ENCODE data around the gene EYS. TPM values are rescaled to one million over a fixed set of nuclear protein-coding genes. Genes with fewer than 3 reads are reported as not detected.

EYS gene
- total and polyA plus RNA-seq, 2 of the 13 experiments (the other 11 are each of a cell fraction or from before 2014, with no cell fraction given): 0.04 to 0.07 TPM

DNA sequence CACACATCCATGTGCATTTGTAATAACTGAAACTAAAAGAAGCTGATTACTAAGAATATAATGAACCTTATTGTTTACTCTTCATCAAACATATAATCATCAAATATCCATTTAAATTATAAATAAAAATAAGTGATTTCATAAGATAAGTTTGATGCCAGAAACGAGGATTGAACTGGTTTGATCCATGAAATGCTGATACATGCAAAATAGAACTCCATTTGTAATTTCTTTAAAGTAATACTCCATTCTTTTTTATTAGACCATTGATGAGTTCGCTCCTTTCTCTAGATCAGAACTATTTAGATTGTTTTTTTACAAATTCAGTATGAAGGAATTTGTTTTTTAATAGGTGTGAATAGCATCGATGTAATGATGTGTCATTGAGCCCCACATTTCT lies 57.6 kb downstream of the EYS start:
- DNase-seq (ENCODE audit: low spot score) (no peak), ATAC-seq (no peak), FAIRE-seq (no peak)
- Histone ChIP-seq H3K79me2 (ENCODE audit: insufficient read depth, low read length) (no peaks in the 10 kb centered on the region), H3K4me1 (ENCODE audit: insufficient read depth, low read length) (no peaks in the 10 kb centered on the region), H2AFZ (ENCODE audit: low read length) (no peak overlapping the region), H3K27me3 (ENCODE audit: control insufficient read depth in 1 of 2, insufficient read depth in 2 of 2, low read length in 2 of 2) (no peaks in the 10 kb centered on the region), H3K4me2 (ENCODE audit: low read depth, low read length) (no peak overlapping the region), H3K9me3 (ENCODE audit: low read length) (no peaks in the 10 kb centered on the region), H4K20me1 (ENCODE audit: insufficient read depth, low read length) (no peaks in the 10 kb centered on the region), H3K27ac (ENCODE audit: extremely low read length, insufficient read depth, low read length) (no peak overlapping the region), H3K9ac (ENCODE audit: insufficient read depth, low read depth, low read length) (no peak overlapping the region), H3K36me3 (replicated peaks in 1 of 2; ENCODE audit: control insufficient read depth in 1 of 2, insufficient read depth in 2 of 2, low read length in 2 of 2) (no peaks in the 10 kb centered on the region), H3K4me3 (replicated peaks in 1 of 3; ENCODE audit: insufficient read depth in 1 of 3, low read depth in 2 of 3, low read length in 3 of 3) (no peak overlapping the region)
- 1% methylated on average over 3 of the region's 3 CpGs for WGBS (ENCODE audit: low lambda C conversion rate)
- TF ChIP-seq ZBTB34 (CRISPR knock-in tag; IDR thresholded peaks at IDR 0.05) (no peak), ZNF296 (CRISPR knock-in tag; conservative IDR thresholded peaks at IDR 0.05) (no peak), EZH2 (conservative IDR thresholded peaks at IDR 0.05; ENCODE audit: low read depth, low read length) (no peak), ZNF547 (CRISPR knock-in tag; IDR thresholded peaks at IDR 0.05) (no peak), MAFK (conservative IDR thresholded peaks at IDR 0.05 in 1 of 2, IDR thresholded peaks at IDR 0.05 in 1 of 2; ENCODE audit: low read length in 2 of 2) (peak; percentile 73 to 88; a peak in 3 of 4 replicates), MAFF (IDR thresholded peaks at IDR 0.05; ENCODE audit: low read depth, low read length) (peak; percentile 76), SP2 (CRISPR knock-in tag; IDR thresholded peaks at IDR 0.05) (no peak)
- in situ Hi-C loops (cut with HindIII; ENCODE audit: extremely low pct_ligation_motif_present, low pct_unique_long_range_greater_than_20kb): loop anchor here (25.0 kb wide), 2 partner anchors 613 to 838 kb away; no protein-coding TSS in a partner anchor
- ChIA-PET POLR2A (no interaction called here), CTCF (ENCODE audit: low intra/inter-chr PET ratio, low total read pairs) (no interaction called here)
- intact Hi-C loops (cut with micrococcal nuclease; ENCODE audit: unreplicated experiment): no loop called here
- BruUV-seq (replicated peaks): no TSS peak

GRCh38 chr6:65646544-65646943 lies 60.5 kb downstream of the EYS start:
- in situ Hi-C loops (cut with HindIII; ENCODE audit: extremely low pct_ligation_motif_present, low pct_unique_long_range_greater_than_20kb) (loop anchor here (25.0 kb wide), 2 partner anchors 616 to 841 kb away; no protein-coding TSS in a partner anchor), intact Hi-C loops (cut with micrococcal nuclease; ENCODE audit: unreplicated experiment) (no loop called here)
- H3K4me2 ChIP-seq (ENCODE audit: low read depth, low read length): no peak overlapping the region
- H3K9me3 ChIP-seq (ENCODE audit: low read length): no peaks in the 10 kb centered on the region
- no peaks in the 10 kb centered on the region for H3K27me3 ChIP-seq (ENCODE audit: control insufficient read depth in 1 of 2, insufficient read depth in 2 of 2, low read length in 2 of 2)
- WGBS (ENCODE audit: low lambda C conversion rate): 10% methylated on average over 3 of the region's 3 CpGs
- POLR2A ChIA-PET: no interaction called here
- H2AFZ ChIP-seq (ENCODE audit: low read length): no peak overlapping the region
- no peak overlapping the region for H3K4me3 ChIP-seq (replicated peaks in 1 of 3; ENCODE audit: insufficient read depth in 1 of 3, low read depth in 2 of 3, low read length in 3 of 3)
- ATAC-seq (no peak), FAIRE-seq (no peak), DNase-seq (ENCODE audit: low spot score) (no peak)
- CTCF ChIA-PET (ENCODE audit: low intra/inter-chr PET ratio, low total read pairs): no interaction called here
- no peaks in the 10 kb centered on the region for H3K36me3 ChIP-seq (replicated peaks in 1 of 2; ENCODE audit: control insufficient read depth in 1 of 2, insufficient read depth in 2 of 2, low read length in 2 of 2)
- H3K4me1 ChIP-seq (ENCODE audit: insufficient read depth, low read length): no peaks in the 10 kb centered on the region
- no peak overlapping the region for H3K27ac ChIP-seq (ENCODE audit: extremely low read length, insufficient read depth, low read length)
- TF ChIP-seq ZXDC (CRISPR knock-in tag; IDR thresholded peaks at IDR 0.05) (no peak), GATA4 (IDR thresholded peaks at IDR 0.05; ENCODE audit: borderline replicate concordance, low read depth) (no peak), NR3C1 (CRISPR knock-in tag; IDR thresholded peaks at IDR 0.05) (no peak), NFE2L2 (IDR thresholded peaks at IDR 0.05; ENCODE audit: low read length) (peak; percentile 58), HNF1B (CRISPR knock-in tag; IDR thresholded peaks at IDR 0.05) (no peak), MAFK (conservative IDR thresholded peaks at IDR 0.05 in 1 of 2, IDR thresholded peaks at IDR 0.05 in 1 of 2; ENCODE audit: low read length in 2 of 2) (0 out of 4 replicates have a peak, but pooled peaks of 1 of the 2 experiments have one; percentile 3), BRD4 (CRISPR knock-in tag; IDR thresholded peaks at IDR 0.05) (no peak)
- no peaks in the 10 kb centered on the region for H3K79me2 ChIP-seq (ENCODE audit: insufficient read depth, low read length)
- H3K9ac ChIP-seq (ENCODE audit: insufficient read depth, low read depth, low read length): no peak overlapping the region
- no peaks in the 10 kb centered on the region for H4K20me1 ChIP-seq (ENCODE audit: insufficient read depth, low read length)
- BruUV-seq (replicated peaks): no TSS peak

Measured in HepG2 (cell line).